H1 (cell line): Measurements from ENCODE around the gene OVOL3. TPM values are rescaled to one million over a fixed set of nuclear protein-coding genes. Genes with fewer than 3 reads are reported as not detected.

Source experiments
- EGR1 ChIP-seq: IDR thresholded peaks from 2 replicates; pipeline ENCODE4 v1.6.1; 2011; ENCODE audit warnings: low read depth, low read length, borderline replicate concordance
- GABPA ChIP-seq: IDR thresholded peaks from 2 replicates; pipeline ENCODE4 v1.6.1; 2011; ENCODE audit warnings: mild to moderate bottlenecking, low read length, moderate library complexity, borderline replicate concordance; ENCODE audit not compliant: insufficient read depth
- JUN ChIP-seq: IDR thresholded peaks from 2 replicates; pipeline ENCODE4 v1.6.1; 2011; ENCODE audit warnings: low read depth, mild to moderate bottlenecking, improper control_type of control experiment, low read length
- RBBP5 ChIP-seq: IDR thresholded peaks from 2 replicates; pipeline ENCODE4 v1.7.1; 2012; ENCODE audit warnings: low read depth, mild to moderate bottlenecking, inconsistent platforms, low read length, moderate library complexity, borderline replicate concordance
- RFX5 ChIP-seq: IDR thresholded peaks from 2 replicates; pipeline ENCODE4 v1.6.1; 2011; ENCODE audit warnings: low read depth, low read length, improper control_type of control experiment, borderline replicate concordance
- RNF2 ChIP-seq: fragments of 200-900, 300-1000 bp; sonication (generic); IDR thresholded peaks from 2 replicates; pipeline ENCODE4 v1.7.1; 2016; ENCODE audit warnings: borderline replicate concordance, low read depth, mild to moderate bottlenecking, antibody characterized with exemption, low read length; ENCODE audit not compliant: poor library complexity, severe bottlenecking; ENCODE audit errors: missing control alignments
- polyA plus RNA-seq, 7 experiments: library from polyadenylated mRNA; depleted of rRNA in 3 of 7; stranded (reverse) in 5 of 7; unstranded in 2 of 7; fragments of >200 nt in 5 of 7; fragments of 200-250 nt in 2 of 7; gene quantifications; 1 replicate in 5 of 7; 2 replicates in 1 of 7; 4 replicates in 1 of 7; pipeline versions ENCODE4 v1.2.1 to v1.2.3, GENCODE V29; 2011 to 2013; ENCODE audit warnings: missing spikeins in 2 of 7, mixed read lengths in 2 of 7
- total RNA-seq: library from RNA; stranded (reverse); fragmentation: NEBNext Ultra II Directional; extraction: Animal tissue kit (Norgen Biotek cat#: 25700); gene quantifications from 2 replicates; pipeline ENCODE4 v1.2.1, GENCODE V29; 2021
- TF ChIP-seq, protein P1 (sequence below): IDR thresholded peaks from 2 replicates; pipeline ENCODE4 v1.6.1; 2012; ENCODE audit warnings: inconsistent platforms

Gene OVOL3
- total and polyA plus RNA-seq, 2 of the 8 experiments (the other 6 are each of a cell fraction or from before 2014, with no cell fraction given) = 0.45 TPM; not detected in 1

DNA sequence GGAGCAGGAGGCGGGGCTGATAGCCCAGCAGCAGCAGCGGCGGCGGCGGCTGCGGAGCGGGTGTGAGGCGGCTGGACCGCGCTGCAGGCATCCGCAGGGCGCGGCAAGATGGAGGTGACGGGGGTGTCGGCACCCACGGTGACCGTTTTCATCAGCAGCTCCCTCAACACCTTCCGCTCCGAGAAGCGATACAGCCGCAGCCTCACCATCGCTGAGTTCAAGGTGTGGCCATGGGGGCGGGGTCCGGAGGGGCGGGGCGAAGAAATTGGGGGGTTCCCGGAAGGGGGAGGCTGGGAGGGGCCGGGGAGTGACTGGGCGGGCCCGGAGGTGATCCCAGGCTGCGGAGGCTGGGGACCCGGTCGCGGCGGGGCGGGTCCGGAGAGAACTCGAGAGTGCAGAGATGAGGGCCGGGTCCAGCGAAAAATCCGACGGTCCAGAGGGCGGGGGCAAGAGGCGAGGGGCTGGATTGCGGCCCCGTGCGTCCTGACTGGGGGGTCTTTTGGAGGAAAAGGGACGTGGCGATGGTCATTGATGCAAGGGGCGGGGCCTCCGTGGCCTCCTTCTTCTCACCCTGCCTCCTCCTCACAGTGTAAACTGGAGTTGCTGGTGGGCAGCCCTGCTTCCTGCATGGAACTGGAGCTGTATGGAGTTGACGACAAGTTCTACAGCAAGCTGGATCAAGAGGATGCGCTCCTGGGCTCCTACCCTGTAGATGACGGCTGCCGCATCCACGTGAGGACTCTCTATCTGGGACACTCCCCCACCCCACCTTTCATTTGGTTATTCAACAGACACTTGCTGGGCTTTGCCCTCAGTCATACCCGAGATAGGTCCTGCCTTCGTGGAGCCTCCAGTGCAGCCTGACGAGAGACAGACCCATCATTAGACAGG lies 4.8 kb downstream of the OVOL3 start, which contains the start of gene TBCB (continued):
- TF ChIP-seq RBBP5 = no peak; the same call in 1 of the 2 replicates
- TF ChIP-seq RNF2 = no peak
- no peak for TF ChIP-seq EGR1
- TF ChIP-seq, protein P1, sequence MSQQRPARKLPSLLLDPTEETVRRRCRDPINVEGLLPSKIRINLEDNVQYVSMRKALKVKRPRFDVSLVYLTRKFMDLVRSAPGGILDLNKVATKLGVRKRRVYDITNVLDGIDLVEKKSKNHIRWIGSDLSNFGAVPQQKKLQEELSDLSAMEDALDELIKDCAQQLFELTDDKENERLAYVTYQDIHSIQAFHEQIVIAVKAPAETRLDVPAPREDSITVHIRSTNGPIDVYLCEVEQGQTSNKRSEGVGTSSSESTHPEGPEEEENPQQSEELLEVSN = no peak
- TF ChIP-seq RFX5 = no peak
- TF ChIP-seq JUN = no peak
- no peak for TF ChIP-seq GABPA
